A549 treated with AZD2906 at 1 μM for 4 hours (cell line): ENCODE measurements around the gene B3GNT3. TPM values are rescaled to one million over a fixed set of nuclear protein-coding genes. Genes with fewer than 3 reads are reported as not detected.

Experiments used
- total RNA-seq: library from RNA; stranded (reverse); fragments of 200-300 nt; extraction: Qiagen RNA extraction; gene quantifications from 5 replicates; pipeline ENCODE4 v1.2.3, GENCODE V29; 2022

Gene B3GNT3, protein sequence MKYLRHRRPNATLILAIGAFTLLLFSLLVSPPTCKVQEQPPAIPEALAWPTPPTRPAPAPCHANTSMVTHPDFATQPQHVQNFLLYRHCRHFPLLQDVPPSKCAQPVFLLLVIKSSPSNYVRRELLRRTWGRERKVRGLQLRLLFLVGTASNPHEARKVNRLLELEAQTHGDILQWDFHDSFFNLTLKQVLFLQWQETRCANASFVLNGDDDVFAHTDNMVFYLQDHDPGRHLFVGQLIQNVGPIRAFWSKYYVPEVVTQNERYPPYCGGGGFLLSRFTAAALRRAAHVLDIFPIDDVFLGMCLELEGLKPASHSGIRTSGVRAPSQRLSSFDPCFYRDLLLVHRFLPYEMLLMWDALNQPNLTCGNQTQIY
- 3.8 to 4.5 TPM (median 4.2 TPM) in 5 replicates for total RNA-seq

DNA sequence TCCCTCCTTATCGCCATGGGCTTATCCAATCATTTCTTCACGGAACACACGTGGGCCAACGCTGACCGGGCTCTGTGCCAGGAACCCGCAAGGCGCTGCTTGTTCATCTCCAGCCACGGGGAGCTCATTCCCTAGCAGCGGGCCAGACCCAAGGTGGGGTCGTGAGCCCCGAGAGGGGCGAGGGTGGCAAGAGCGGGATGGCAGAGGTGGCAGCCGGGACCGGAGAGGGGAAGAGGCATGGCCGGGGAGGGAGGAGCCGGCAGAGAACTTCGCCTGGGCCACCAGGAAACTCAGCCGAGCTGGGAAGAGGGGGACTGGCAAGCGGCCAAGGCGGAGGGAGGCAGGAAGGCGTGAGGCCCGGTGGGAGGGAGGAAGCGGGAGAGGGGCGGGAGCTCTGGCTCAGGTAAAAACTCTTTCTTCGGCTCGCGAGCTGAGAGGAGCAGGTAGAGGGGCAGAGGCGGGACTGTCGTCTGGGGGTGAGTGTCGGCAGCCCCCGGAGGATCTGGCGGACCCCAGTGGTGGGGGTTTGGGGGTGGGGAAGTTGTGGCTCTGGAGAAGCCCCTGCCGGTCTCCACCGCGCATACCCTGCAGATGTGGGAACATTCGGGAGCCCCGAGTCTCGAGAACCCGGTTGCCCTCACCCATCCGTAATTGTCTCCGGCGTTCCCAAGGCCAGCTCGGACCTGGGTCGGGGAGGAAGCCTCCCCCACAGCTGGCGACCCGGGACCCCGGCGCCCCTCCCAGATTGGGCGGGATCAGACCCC lies at the start of gene B3GNT3:
Gene B3GNT3, plus strand, starts transcription at position 408 of the 764 bp plus-strand sequence. CDS start 12,670 bp downstream, outside the sequence.

GRCh38 chr19:17751103-17751911 lies 43.6 kb upstream of the B3GNT3 start, which contains the start of gene FCHO1:
TSS of gene FCHO1 (plus strand) at chr19:17751477. CDS start at chr19:17755165, 3,688 bp downstream.

GRCh38 chr19:17821190-17821589 lies 26.3 kb downstream of the B3GNT3 start, which contains the start of gene INSL3:
TSS of gene INSL3 (minus strand) at chr19:17821519. CDS start at chr19:17821506, 13 bp downstream.

DNA sequence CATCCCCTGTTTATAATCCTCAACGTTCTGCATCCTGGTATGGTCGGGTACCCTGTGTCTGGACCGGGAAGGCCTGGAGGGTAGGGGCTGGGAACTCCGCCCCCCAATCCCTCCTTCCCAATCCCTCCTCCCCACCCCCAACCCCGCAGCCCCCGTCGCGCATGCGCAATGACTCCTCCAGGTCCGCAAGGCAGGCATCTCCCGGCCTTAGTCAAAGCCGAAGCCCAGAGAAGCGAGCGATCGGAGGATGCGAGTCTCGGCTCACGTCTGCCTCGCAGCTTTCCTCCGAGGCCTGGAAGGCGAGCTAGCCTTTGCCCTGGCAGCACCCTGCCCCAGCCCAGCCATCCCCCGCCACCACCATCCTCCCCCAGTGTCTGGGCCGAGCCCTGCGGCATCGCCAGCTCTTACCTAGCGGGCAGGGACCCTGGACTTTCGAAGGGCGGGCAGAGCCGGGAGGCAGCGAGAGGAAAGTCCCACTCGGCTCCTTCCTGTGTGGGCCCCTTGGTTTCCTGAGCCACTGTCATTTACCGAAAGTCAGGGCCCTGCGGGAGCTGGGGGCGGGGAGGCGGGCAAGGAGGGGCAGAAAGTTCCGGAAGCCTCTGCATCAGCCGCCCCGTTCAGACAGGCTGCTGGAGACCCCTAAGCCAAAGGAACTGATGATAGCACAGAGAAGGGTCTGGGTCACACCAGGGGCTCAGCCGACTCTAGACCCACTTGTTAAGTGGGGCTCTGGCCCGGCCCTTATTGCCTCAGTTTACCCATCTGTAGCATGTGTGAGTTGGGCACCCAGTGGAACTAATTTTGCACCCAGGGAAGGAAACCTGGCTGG lies 52.8 kb downstream of the B3GNT3 start, which contains the start of gene JAK3:
Gene JAK3, minus strand, starts transcription at position 445 of the 829 bp plus-strand sequence. CDS start 3,565 bp downstream, outside the sequence.

DNA sequence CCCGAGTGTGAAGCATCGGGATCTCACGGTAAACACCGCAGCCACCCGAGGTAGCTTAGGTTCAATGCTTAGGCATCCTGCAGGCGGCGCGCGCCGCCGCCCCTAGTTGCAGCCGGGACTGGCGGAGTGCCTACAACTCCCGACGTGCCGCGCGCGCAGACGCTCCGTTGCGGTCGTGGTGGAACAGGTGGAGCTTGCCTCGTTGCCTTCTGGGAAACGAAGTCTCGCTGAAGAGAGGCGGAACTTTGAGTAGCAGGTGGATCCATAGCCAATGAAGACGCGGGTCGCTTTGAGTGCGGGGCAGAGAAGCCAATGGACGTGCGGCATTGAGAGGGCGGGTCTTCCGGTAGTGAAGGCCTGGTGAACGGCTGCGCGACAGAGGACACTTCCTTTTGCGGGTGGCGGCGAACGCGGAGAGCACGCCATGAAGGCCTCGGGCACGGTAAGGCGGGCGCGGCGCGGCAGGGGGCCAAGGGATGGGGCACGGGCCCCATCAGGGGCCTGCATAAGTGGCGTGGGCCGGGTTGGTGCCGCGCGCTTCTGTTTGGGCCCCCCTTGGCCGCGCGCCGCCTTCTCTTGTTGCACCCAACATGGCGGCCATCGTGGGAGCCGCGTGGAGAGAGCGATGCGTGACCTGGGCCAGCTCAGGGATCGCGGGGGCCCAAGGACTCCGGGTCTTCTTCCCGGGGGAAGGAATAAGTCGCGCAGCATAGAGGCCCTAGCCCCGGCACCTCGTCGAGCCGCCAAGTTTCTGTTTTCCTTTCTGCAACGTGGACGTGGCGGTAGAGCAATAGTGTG lies 64.8 kb downstream of the B3GNT3 start, which contains the start of gene RPL18A:
Gene RPL18A, plus strand, starts transcription at position 378 of the 798 bp plus-strand sequence. Its CDS starts 47 bp downstream, at position 425.

Other genes starting within 250 kb of the B3GNT3 start
- 58.2 to 69.3 TPM (median 67.4 TPM) in 5 replicates for gene COLGALT1, start 239.5 kb upstream of the B3GNT3 start, total RNA-seq
- gene UNC13A, start 106.8 kb upstream of the B3GNT3 start, total RNA-seq, result 1.0 to 1.7 TPM (median 1.3 TPM) in 5 replicates
- gene MAP1S, start 75.7 kb upstream of the B3GNT3 start, total RNA-seq, result 27.6 to 35.0 TPM (median 33.4 TPM) in 5 replicates
- 17.6 to 21.4 TPM (median 18.4 TPM) in 5 replicates for gene FCHO1, start 43.7 kb upstream of the B3GNT3 start, total RNA-seq
- gene INSL3, start 26.4 kb downstream of the B3GNT3 start, total RNA-seq, result 0.35 to 0.76 TPM (median 0.45 TPM) in 4 of 5 replicates, not detected in the other
- 0.21 to 0.29 TPM (median 0.27 TPM) in 5 replicates for gene JAK3, start 52.8 kb downstream of the B3GNT3 start, total RNA-seq
- gene RPL18A, start 64.8 kb downstream of the B3GNT3 start, total RNA-seq, result 1,831 to 2,390 TPM (median 2,250 TPM) in 5 replicates
- gene SLC5A5, start 76.8 kb downstream of the B3GNT3 start, total RNA-seq, result 0.23 to 0.41 TPM (median 0.29 TPM) in 5 replicates
- gene CCDC124, start 137.9 kb downstream of the B3GNT3 start, total RNA-seq, result 102 to 126 TPM (median 115 TPM) in 5 replicates
- 0.28 to 0.92 TPM (median 0.65 TPM) in 5 replicates for gene KCNN1, start 172.0 kb downstream of the B3GNT3 start, total RNA-seq
- 47.9 to 64.2 TPM (median 62.6 TPM) in 5 replicates for gene ARRDC2, start 213.0 kb downstream of the B3GNT3 start, total RNA-seq